ENCODE data around the gene ADARB1. TPM values are rescaled to one million over a fixed set of nuclear protein-coding genes. Genes with fewer than 3 reads are reported as not detected.

Gene ADARB1
- total RNA-seq, 4 donors from 2014 or later, result 12.1 to 32.4 (median 14.4) TPM

DNA sequence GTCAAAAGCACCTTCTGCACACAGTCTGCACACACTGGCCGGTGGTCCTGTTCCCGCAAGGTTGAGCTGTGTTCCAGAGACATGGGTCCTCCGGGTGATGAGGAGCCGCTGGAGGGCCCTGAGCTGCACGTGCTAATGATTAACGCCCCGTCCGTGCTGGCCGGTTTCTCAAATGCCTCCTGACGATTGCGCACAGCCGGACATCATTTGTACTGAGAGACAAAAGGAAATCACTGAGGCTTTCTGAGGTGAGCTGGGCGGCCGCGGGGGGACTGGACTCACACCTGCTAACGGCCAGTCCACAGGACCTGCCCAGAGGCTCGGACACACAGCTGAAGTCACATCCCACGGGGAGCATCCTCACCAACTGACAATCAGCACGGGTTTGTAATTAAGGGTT is 184.1 kb downstream of the ADARB1 start:
- TF ChIP-seq, protein P1, sequence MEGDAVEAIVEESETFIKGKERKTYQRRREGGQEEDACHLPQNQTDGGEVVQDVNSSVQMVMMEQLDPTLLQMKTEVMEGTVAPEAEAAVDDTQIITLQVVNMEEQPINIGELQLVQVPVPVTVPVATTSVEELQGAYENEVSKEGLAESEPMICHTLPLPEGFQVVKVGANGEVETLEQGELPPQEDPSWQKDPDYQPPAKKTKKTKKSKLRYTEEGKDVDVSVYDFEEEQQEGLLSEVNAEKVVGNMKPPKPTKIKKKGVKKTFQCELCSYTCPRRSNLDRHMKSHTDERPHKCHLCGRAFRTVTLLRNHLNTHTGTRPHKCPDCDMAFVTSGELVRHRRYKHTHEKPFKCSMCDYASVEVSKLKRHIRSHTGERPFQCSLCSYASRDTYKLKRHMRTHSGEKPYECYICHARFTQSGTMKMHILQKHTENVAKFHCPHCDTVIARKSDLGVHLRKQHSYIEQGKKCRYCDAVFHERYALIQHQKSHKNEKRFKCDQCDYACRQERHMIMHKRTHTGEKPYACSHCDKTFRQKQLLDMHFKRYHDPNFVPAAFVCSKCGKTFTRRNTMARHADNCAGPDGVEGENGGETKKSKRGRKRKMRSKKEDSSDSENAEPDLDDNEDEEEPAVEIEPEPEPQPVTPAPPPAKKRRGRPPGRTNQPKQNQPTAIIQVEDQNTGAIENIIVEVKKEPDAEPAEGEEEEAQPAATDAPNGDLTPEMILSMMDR (IDR thresholded peaks at IDR 0.05; ENCODE audit: low read depth), result no peak

DNA sequence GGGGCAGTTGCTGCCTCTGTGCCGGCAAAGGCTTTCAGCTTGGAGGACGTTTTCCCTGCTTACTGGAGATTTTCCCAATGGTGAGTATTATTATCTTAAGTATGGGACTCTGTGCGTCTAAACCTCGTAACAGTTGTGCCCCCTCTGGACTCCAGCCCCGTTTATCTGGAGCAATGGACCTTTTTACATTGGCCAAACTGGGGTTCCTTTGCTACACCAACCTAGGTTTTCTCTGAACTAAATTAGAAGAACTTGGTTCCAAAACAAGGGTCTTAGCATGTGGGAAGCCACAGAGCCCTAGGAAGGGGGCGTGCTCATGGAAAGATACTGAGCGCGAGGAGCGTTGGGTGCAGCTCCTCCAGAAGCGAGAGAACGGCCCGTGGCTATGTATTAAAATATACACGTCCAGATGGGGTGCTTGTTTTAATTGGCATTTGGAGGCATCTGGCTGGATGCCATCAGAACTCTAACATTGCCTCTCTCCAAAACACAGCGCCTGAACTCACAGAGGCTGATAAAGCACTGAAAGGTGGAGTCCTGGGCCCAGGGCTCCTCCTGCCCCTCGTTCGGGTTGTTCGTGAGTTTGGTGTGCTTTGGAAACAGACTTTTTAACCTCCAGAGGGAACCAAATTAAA is 184.9 kb downstream of the ADARB1 start:
- TF ChIP-seq, protein P1 (IDR thresholded peaks at IDR 0.05; ENCODE audit: low read depth), result no peak

DNA sequence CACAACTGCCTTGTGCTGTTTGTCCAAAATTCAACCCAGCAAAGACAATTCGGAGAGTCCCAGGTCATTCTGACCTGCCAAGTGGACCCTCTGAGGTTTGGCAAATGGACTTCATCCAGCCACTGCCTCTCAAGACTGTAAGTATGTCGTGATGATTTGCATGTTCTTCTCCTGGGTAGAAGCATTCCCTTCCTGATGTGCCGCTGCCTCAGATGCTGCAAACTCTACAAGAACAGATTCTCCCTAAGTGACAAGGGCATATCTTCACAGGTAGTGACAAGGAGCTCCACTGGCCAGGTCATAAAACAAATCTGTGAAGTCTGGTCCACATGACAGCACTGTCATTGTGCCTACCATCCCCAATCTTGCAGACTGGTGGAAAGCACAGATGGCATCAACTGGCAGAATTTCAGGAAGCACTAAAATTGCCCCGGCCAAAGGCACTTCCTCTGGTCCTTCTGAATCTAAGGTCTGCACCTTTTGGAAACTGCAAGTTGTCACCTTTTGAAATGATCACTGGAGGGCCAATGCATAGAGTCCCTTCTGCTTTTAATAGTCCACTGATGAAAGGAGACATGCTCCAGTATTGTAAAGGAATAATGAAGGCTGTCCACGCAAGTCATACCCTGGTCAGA is 185.9 kb downstream of the ADARB1 start:
- TF ChIP-seq, protein P1 (IDR thresholded peaks at IDR 0.05; ENCODE audit: low read depth), result no peak

DNA sequence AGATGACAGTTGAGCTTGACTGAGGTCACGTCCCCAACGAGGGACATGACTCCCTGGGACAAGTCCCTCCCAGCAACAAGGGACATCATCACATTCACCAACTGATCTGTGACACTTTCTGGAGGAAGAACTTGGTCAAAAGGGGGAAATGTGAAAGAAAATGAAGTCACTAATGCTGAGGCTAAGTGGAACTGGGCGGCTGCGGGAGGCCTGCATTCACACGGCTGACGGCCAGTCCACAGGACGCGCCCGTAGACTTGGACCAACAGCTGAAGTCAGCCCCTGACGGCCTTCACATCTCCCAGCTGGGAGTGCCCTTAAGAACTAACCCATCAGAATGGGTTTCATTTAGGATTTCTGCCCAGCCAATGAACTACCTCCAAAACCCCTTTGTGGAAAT is 186.7 kb downstream of the ADARB1 start:
- TF ChIP-seq, protein P1 (IDR thresholded peaks at IDR 0.05; ENCODE audit: low read depth), result no peak

DNA sequence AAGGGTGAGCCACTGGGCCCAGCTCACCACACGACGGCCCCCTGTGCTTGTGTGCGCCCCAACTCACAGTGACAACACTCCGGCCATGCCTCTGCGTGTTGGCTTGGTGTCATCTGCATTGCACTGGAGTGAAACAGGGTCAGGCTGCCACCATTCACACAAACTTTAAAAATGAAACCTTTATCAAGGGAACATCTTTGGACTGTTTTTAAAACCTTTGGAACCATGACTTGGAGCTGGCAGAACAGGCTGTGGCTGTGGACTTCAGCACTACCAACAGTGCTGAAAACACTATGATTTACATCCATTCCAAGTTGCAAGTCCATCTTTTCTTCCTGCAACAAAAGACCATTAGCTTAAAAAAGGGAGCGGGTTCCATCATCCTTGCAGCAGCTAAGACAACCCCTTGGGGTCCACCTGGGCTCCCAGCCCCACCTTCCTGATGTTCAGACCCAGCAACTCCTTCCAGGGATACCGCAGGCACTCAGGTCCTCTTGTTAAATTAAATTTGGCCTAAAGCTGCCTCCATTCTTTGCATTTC is 187.7 kb downstream of the ADARB1 start:
- TF ChIP-seq, protein P1 (IDR thresholded peaks at IDR 0.05; ENCODE audit: low read depth), result no peak

DNA sequence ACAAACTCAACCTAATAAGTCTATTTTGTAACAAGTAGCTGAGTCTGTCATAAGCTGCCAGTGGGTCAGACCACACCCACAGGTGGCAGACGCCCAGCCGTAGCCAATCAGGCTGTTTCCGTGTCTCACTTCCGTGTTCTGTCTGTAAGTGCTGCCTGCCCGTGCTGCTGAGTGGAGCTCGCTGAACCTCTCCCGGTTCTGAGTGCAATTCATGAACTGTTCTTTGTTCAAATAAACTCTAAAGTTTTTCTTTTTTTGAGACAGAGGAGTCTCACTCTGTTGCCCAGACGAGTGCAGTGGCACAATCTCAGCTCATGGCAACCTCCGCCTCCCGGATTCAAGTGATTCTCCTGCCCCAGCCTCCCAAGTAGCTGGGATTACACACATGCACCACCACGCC is 188.2 kb downstream of the ADARB1 start:
- TF ChIP-seq, protein P1 (IDR thresholded peaks at IDR 0.05; ENCODE audit: low read depth), result no peak

DNA sequence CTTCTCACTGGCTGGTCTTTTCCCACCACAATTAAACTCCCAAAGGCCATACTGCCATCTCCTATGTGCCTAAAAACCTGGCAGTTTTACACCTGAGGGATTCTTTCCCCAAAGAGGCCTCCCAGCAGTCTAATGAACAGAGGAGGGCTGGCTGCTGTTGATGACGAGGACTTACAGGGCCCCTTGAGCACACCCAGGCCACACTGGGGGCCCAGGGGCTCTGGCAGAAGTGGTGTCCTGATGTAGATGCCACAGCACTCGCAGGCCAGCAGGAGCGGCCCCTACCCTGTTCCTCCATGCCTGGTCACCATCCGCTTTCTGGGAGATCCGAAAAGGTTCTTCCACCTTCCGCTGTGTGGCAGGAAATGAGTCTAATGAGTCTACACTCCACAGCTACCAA is 189.2 kb downstream of the ADARB1 start:
- TF ChIP-seq, protein P1 (IDR thresholded peaks at IDR 0.05; ENCODE audit: low read depth), result no peak
